GM12892 (cell line): ENCODE data around the gene YES1.

Experiments used
- POLR2A ChIP-seq: IDR thresholded peaks from 2 replicates; pipeline ENCODE4 v1.6.1; 2011; ENCODE audit warnings: low read depth, low read length, control low read depth
- POLR2AphosphoS5 ChIP-seq: IDR thresholded peaks from 2 replicates; pipeline ENCODE4 v1.6.1; 2011; ENCODE audit warnings: low read depth, low read length, control low read depth
- TAF1 ChIP-seq: IDR thresholded peaks from 2 replicates; pipeline ENCODE4 v1.6.1; 2011; ENCODE audit warnings: low read depth, mild to moderate bottlenecking, control low read depth, low read length, borderline replicate concordance

DNA sequence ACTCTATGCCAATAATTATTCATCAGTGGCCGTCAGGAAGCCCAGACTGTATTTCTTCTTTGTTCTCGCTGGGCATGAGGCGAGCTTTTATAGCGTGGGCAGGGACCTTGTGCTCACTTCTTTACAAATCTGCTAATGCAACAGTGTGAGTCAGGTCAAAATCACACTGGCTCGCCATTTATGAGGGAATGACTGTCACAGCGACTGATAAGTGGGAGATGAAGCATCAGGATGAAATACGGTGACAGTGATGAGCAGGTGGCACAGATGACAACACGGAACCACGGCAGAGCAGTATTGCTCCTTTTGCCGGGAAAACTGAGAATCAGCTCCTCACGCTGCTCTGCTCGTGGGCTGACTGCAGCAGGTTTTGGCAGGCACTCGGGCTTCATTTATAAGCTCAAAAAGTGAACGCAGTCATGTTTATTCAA is 134.1 kb downstream of the YES1 start:
- TF ChIP-seq TAF1 (no peak), POLR2A (no peak), POLR2AphosphoS5 (no peak)
